Ecto neural progenitor cell (in vitro differentiated cells): ENCODE data around the gene MIGA1.
A peak's percentile ranks its signal among the peaks of the same experiment; 100 is the strongest.

Experiments used
- DNase-seq: peaks from one replicate; pipeline ENCODE4 v3.0.0-alpha.2; 2018; ENCODE audit warnings: low spot score

The MIGA1 gene

GRCh38 chr1:77847621-77848080 is 68.2 kb downstream of the MIGA1 start:
- DNase-seq, result no peak

GRCh38 chr1:77850082-77850481 is 70.6 kb downstream of the MIGA1 start:
- DNase-seq, result no peak

GRCh38 chr1:77857552-77857951 is 78.1 kb downstream of the MIGA1 start:
- no peak for DNase-seq

- DNase-seq, result no peak
Measured at GRCh38 chr1:77858725-77859124, 79.3 kb downstream of the MIGA1 start.

- no peak for DNase-seq
Measured at GRCh38 chr1:77859248-77859647, 79.8 kb downstream of the MIGA1 start.

- no peak for DNase-seq
Measured at GRCh38 chr1:77866296-77866695, 86.8 kb downstream of the MIGA1 start.

DNA sequence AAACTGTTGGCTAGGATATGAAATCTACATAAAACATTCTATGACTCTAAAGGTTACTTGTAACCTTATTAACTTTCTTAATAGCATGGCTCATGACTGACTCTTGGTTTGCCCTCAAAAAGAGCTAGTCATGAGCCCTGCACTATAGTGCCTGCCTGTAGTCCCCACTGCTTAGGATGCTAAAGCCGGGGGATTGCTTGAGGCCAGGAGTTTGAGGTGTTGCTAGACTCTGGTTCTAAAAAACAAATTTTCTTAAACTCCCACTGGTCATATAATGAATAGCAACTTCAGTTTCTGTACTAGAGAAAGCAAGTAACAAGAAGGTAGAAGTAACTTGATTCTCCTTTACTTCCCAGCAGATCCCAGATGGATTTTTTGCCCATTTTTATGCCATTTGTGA is 93.2 kb downstream of the MIGA1 start:
- no peak for DNase-seq

DNA sequence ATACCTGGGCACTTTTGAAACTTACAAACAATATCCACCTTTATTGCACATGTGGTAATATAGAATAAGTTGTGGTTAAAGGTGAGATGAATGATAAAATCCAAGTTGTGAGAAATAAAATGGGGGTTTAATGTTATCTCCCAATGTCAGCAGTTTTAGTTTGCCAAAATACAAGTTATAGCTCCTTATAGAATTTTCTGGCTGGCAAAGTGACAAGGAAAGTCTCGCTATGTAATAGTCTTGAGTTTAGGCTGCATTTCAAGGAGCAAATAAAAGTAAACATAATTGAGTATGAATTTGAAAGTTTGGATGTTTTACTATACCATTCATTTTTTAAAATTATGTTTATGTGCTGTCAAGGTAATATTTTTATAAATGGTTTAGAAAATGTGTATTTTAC is 94.0 kb downstream of the MIGA1 start:
- DNase-seq, result no peak

DNA sequence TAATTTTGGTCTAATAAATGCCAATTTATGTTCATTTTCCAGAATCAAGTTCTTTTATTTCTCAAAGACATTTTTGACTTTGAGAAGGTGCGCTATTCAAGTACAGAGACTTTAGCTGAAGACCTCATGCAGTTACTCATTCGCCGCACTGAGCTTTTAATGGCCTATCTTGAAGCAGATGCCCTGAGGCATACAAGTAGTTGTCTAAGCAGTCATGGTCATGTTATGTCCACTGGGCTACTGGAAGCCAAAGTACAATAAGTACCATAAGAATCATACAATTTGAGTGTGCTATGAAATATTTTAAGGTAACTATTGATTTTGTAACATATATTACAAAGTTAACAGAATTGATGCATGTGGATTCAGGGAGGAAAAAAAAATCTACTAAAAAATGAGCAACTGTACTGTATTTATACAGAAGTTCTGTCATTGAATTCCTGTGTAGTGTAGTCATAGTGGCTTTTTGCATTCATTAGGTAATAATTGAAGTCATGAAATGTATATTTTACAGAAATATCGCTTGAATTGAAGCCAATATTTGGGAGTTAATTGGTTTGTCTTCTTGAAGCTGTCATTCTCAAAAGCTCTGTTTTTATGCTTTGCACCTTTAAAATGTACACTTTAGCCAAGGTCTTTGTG is 95.5 kb downstream of the MIGA1 start:
- no peak for DNase-seq

DNA sequence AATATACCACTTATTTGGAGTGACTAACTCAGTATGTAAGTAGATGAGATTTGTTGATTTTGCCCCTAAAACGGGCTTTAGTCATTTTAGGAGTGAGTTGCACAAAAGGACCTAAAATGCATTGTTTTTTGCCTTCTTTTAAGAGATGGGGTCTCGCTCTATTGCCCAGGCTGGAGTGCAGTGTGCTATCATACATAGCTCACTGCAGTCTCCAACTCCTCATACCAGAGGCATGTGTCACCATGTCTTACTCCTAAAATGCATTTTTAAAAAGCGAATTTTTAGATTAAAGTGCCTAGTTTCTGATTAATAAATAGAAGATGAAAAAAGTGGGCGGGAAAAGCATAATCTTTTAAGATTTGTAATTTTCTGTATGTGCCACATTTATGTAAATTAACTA is 97.4 kb downstream of the MIGA1 start:
- DNase-seq, result no peak

DNA sequence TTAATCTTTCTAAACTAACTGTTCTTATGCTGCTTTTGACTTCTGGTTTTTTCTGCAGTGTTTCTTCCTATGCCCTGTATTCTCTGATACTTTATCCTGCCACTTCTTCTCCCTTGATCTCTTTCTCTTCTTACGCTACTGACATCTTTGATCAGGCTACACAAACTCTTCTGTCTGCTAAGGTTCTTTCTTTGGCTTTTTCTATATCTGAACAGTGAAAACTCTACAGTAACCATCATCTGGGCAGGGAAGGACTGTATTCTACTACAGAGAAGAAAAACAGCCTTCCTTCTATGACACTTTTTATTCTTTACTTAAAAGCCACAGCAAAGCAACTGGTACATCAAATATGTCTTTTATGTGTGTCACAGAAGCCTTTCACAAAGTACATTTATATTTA is 101.6 kb downstream of the MIGA1 start:
- DNase-seq, result no peak

DNA sequence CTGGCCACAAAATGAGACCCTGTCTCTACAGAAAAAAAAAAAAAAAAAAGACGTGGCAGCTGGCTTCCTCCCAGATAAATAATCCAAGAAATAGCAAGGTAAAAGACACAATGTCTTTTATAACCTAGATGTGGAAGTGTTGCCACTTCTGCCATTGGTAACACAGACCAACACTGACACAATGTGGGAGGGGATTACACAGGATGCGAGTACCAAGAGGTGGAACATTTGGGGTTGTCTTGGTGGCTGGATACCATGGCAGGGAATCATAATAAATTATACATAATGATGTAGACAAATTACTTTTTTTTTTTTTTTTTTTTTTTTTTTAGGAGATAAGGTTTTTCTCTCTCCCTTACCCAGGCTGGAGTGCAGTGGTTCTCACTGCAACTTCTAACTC is 103.0 kb downstream of the MIGA1 start:
- DNase-seq, result no peak

DNA sequence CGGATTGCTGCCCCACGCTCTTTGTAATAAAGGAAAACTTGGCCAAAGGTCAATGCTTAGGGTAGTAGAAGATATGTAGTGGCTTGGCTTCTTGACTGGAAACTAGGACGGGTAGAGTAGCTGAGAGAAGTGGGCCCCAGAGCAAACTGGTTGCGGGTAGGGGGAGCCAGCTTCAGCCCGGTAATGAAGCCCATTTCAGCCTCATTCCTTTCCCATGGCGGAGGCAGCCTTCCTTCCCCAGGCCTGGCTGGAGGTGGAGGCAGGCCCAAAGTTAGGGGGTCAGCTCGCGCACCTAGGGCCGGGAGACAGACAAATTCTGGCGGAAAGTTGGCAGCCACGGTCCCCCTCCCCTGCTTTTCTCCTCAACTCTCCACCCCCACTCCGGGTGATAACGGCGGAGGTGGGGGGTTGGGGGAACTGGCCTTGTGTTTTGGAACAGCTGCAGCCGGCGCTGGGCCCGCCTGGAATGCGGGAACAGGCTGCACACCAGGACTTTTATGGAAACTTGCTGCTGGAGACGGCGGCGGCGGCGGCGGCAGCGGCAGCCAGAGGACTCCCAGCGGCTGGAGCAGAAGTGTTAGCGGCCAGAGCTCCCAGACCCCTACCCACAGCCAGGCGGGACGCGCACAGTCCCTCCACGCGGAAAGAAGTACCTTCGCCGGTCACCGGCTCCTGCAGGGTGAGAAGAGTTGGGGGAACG is 108.8 kb downstream of the MIGA1 start, which contains the start of gene NEXN:
TSS of gene NEXN (plus strand) at position 544 of the 700 bp plus-strand sequence. CDS start 27,483 bp downstream, outside the sequence.
- peak; percentile 89 for DNase-seq

DNA sequence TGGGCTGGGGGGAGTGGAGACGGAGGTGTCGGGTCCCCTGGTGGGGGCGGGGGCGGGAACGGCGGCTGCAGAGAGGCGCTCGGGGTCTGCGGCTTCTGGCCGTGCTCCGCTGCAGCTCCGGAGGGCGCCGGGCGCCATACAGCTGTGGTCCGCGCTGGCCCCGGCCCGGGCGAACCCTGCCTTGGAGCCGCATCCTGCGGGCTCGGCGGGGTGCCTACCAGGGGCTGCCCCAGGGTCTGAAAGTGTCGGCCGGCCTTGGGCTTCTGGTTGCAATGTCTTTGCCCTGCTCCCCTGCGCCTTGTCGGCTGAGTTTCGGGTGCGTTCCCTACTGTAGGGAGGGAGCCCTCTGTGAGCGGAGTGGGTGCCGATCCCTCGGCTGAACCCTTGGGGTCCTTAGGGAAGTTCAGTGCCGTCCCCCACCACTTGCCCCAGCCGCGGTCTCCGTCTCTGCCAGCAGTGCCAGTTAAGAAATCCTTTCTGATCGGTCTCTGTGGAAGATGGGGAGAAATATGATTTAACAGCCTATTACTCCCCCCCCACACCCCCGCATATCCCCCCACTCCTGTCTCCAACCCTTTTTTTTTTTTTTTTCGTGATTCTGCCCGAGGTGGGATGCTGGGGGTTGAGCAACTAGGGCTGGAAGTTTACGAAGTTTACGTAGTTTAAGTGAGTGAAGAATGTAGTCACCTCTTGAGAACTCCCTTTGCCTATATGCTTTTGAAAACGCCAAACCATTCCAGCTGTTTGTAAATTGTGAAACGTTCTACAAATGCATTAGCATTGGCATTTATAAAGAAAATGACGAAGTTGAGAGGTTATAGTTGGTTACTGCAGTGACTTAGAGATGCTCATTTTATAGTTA is 109.6 kb downstream of the MIGA1 start:
- DNase-seq, result peak; percentile 80

DNA sequence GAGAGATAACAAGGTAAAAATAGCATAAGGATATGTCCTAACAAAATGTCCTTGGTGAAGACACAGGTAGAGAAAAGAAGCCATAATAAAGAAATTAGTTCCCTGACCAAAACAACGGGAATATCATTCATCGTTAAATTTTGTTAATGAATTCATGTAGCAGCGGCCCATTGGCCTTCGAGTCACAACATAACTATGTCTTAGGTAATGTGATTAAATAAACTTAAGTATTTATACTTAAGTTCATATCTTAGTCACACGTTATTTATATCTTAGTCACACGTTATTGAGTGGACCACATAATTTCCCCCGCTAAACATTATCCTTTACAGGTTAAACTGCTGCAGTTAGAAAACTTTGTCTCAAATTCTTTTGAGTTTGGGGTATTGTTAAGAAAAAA is 110.2 kb downstream of the MIGA1 start:
- DNase-seq, result no peak

GRCh38 chr1:77891200-77891599 is 111.8 kb downstream of the MIGA1 start:
- DNase-seq, result no peak

DNA sequence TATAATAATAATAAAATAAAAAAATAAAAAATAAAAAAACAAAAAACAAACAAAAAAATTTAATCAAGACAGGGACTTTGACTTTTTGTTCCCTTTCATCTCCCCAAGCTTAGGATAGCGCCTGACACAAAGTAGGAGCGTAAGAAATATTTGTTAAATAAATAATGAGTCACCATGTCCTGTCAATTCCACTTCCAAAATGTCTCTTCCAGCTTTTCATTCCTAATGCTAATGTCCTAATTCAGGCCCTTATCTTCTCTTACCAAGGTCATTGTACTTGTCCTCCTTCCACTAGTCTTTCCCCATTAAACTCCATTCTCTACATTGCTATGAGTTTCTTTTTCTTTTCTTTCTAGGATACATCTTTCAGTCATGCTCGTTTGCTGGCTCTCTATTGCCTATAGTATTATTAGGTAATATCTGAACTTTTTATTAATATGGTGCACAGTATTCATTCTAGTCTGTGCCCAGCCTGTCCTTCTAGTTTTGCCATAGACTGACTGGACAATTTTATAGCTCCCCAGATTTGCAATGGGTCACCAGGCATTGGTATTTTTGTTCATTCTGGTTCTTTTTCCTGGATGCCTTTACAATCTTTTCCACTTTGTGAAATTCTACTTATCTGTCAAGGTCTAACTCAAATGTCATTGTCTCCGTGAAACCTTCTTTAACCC is 120.3 kb downstream of the MIGA1 start:
- no peak for DNase-seq

DNA sequence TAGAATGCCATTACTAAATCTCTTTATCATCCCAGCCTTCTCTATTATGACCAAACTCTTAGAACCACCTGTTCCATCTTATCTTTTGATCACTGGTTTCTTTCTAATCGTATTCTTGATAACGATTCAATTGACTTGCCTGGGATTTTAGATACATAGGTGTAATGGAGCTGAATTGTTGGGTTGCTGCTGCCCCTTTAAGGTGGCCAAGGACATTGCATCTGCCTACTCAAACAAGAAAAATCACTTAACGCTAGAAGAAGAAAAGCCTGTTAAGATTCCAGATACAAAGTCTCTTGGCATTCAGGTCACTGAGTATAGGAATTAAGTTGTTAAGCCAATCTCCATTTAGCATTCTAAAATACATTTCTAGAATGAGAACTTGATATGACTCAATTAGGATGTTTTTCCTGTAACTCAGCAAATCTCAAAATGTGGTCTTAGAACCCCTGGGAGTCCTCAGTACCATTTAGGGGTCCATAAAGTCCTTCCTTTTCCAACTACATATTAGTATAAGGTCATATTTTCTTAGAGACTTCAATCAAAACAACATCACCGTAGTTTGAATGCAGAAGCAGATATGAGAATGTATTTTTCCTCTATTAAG is 121.3 kb downstream of the MIGA1 start:
- no peak for DNase-seq

DNA sequence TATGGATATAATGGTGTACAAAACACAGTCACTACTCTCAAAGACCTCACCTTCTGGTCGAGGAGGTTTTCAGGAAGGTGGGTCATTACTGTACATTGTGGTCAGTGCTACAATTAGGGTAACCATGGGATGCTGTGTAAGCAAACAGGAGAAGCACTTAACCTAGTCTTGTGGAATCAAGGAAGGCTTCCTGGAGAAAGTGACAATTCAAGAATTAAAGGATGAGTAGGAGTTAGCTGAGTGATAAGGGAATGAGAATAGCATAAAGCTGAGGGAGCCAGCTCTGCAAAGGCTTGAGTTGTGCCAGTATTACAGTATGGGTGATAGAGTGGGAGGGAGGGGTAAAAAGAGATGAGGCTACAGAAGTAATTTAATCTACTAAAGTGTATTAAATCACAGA is 126.2 kb downstream of the MIGA1 start:
- no peak for DNase-seq

DNA sequence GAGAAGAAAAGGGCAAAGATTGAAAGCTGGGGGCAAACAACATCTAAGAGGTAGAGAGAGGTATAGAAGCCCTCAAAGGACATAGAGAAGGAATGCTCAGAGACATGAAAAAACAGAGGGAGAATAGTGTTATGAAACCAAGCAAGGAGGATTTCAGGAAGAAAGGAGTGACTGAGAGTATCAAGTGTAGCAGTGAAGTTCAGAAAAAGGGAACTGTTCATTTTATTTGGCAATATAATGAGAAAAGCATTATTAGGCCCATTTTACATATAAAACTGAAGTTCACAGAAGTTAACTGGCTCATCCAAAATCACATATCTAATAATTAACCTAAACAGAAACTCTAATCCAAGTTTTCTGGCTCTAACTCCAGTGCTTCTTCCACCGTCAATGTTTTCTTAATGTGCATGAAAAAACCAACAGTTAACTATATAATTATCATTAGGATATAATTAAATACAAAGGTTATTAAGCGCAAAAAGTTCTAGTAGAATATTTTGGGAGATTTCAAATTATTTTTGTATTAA is 126.6 kb downstream of the MIGA1 start:
- no peak for DNase-seq

DNA sequence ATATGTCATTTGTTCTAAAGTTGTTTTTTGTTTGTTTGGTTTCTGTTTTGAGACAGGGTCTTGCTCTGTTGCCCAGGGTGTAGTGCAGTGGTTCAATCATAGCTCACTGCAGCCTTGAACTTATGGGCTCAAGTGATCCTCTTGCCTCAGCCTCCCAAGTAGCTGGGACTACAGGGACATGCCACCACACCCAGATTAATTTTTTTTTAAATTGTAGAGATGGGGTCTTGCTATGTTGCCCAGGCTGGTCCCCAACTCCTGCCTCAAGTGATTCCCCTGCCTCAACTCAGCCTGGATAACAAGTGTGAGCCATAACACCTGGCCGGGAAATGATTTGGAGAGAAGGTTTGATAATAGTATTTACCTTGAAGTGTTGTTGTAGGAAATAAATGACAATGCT is 127.2 kb downstream of the MIGA1 start:
- DNase-seq, result no peak

DNA sequence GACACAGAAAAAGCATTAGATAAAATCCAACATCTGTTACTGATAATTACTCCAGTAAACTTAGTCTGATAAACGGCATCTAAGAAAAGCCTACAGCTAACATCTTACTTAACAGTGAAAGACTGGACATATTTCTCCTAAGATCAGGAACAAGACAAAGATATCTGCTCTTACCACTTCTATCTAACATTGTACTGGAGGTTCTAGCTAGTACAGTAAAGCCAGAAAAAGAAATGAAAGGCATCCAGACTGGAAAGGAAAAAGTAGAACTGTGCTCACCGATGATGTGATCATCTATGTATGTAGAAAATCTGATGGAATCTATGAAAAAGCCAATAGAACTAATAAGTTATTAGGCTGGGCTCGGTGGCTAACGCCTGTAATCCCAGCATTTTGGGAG is 130.7 kb downstream of the MIGA1 start:
- DNase-seq, result no peak
